HEK293 (cell line): ENCODE data around the gene RPS19.
A peak's percentile ranks its signal among the peaks of the same experiment; 100 is the strongest.

Source experiments
- KLF10 ChIP-seq: fragments of 450-650 bp; IDR thresholded peaks from 2 replicates; pipeline ENCODE4 v1.5.1; 2018; ENCODE audit warnings: missing biosample characterization, mild to moderate bottlenecking, missing genetic modification characterization
- ZBTB17 ChIP-seq: fragments of 450-650 bp; formaldehyde crosslinking; IDR thresholded peaks from 2 replicates; pipeline ENCODE4 v1.5.1; 2016; ENCODE audit warnings: missing biosample characterization, missing genetic modification characterization
- ZBTB21 ChIP-seq: fragments of 450-650 bp; formaldehyde crosslinking; IDR thresholded peaks from 2 replicates; pipeline ENCODE4 v1.5.1; 2017; ENCODE audit warnings: missing biosample characterization, missing genetic modification characterization
- ZBTB44 ChIP-seq: fragments of 450-650 bp; IDR thresholded peaks from 2 replicates; pipeline ENCODE4 v1.5.1; 2018; ENCODE audit warnings: missing biosample characterization, mild to moderate bottlenecking, missing genetic modification characterization
- ZNF280D ChIP-seq: fragments of 450-650 bp; formaldehyde crosslinking; IDR thresholded peaks from 2 replicates; pipeline ENCODE4 v1.5.1; 2016; ENCODE audit warnings: missing biosample characterization, missing genetic modification characterization
- ZNF791 ChIP-seq: fragments of 450-650 bp; formaldehyde crosslinking; IDR thresholded peaks from 2 replicates; pipeline ENCODE4 v1.5.1; 2016; ENCODE audit warnings: missing biosample characterization, missing genetic modification characterization
- TF ChIP-seq, protein P1 (sequence below): fragments of 450-650 bp; formaldehyde crosslinking; IDR thresholded peaks from 2 replicates; pipeline ENCODE4 v1.5.1; 2016; ENCODE audit warnings: missing biosample characterization, missing genetic modification characterization
- TF ChIP-seq, protein P2 (sequence below): fragments of 450-650 bp; formaldehyde crosslinking; IDR thresholded peaks from 2 replicates; pipeline ENCODE4 v1.5.1; 2016; ENCODE audit warnings: missing biosample characterization, missing genetic modification characterization
- TF ChIP-seq, protein P3 (sequence below): fragments of 450-650 bp; formaldehyde crosslinking; IDR thresholded peaks from 2 replicates; pipeline ENCODE4 v1.5.1; 2016; ENCODE audit warnings: missing biosample characterization, missing genetic modification characterization
- TF ChIP-seq, protein P4 (sequence below): fragments of 450-650 bp; formaldehyde crosslinking; conservative IDR thresholded peaks from 2 replicates; pipeline ENCODE4 v1.5.1; 2016; ENCODE audit warnings: low read depth, missing biosample characterization, missing genetic modification characterization

DNA sequence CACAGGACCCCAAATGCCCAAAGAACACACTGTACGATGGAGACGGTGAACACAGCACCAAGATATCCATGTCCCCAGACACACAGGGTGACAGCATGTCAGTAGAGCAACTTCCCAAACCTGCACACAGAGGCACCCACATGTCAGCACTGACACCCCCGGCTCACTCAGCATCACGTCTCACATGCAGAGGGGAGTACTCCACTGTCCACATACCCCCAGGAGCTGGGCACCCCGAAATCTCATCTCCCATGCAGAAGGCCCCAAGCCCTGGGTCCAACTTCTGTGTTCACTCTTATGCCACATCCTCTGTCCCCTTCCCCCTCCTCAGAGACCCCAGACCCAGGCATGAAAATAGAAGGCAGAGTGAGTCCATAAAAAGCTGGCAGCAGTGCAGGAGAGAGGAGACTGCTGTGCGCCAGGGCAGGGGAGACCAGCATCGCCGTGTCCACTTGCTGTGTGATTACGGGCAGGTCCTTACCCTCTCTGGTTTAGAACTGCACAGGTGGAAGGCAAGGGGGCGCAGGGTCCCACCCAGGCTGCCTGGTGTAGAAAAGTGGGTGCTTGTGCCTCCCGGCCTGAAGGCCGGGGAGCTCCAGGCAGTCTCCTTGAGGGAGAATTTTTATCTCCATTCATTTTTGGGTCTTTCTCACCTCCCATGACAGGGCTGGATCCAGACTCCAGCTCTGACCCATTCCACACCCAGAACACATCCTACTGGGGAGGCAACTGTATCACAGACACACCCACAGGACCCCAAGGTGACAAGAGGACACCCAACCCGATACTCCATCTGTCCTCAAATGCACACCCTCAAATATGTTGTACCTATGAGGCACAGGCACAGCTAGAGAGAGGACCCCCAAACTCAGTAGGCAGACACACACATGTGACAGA is 51.2 kb downstream of the RPS19 start:
- TF ChIP-seq, protein P1, sequence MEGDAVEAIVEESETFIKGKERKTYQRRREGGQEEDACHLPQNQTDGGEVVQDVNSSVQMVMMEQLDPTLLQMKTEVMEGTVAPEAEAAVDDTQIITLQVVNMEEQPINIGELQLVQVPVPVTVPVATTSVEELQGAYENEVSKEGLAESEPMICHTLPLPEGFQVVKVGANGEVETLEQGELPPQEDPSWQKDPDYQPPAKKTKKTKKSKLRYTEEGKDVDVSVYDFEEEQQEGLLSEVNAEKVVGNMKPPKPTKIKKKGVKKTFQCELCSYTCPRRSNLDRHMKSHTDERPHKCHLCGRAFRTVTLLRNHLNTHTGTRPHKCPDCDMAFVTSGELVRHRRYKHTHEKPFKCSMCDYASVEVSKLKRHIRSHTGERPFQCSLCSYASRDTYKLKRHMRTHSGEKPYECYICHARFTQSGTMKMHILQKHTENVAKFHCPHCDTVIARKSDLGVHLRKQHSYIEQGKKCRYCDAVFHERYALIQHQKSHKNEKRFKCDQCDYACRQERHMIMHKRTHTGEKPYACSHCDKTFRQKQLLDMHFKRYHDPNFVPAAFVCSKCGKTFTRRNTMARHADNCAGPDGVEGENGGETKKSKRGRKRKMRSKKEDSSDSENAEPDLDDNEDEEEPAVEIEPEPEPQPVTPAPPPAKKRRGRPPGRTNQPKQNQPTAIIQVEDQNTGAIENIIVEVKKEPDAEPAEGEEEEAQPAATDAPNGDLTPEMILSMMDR (tag by site-specific recombination): no peak
- TF ChIP-seq ZBTB21 (tag by site-specific recombination) (no peak), ZNF791 (no peak), ZBTB44 (no peak), KLF10 (tag by site-specific recombination) (no peak), ZBTB17 (tag by site-specific recombination) (0 out of 2 replicates have a peak, but pooled peaks have one; percentile 32), ZNF280D (tag by site-specific recombination) (no peak)
- TF ChIP-seq, protein P2, sequence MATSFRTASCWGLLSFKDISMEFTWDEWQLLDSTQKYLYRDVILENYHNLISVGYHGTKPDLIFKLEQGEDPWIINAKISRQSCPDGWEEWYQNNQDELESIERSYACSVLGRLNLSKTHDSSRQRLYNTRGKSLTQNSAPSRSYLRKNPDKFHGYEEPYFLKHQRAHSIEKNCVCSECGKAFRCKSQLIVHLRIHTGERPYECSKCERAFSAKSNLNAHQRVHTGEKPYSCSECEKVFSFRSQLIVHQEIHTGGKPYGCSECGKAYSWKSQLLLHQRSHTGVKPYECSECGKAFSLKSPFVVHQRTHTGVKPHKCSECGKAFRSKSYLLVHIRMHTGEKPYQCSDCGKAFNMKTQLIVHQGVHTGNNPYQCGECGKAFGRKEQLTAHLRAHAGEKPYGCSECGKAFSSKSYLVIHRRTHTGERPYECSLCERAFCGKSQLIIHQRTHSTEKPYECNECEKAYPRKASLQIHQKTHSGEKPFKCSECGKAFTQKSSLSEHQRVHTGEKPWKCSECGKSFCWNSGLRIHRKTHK: no peak
- TF ChIP-seq, protein P3, sequence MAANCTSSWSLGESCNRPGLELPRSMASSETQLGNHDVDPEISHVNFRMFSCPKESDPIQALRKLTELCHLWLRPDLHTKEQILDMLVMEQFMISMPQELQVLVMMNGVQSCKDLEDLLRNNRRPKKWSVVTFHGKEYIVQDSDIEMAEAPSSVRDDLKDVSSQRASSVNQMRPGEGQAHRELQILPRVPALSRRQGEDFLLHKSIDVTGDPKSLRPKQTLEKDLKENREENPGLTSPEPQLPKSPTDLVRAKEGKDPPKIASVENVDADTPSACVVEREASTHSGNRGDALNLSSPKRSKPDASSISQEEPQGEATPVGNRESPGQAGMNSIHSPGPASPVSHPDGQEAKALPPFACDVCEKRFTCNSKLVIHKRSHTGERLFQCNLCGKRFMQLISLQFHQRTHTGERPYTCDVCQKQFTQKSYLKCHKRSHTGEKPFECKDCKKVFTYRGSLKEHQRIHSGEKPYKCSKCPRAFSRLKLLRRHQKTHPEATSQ (tag by site-specific recombination): no peak
- TF ChIP-seq, protein P4, sequence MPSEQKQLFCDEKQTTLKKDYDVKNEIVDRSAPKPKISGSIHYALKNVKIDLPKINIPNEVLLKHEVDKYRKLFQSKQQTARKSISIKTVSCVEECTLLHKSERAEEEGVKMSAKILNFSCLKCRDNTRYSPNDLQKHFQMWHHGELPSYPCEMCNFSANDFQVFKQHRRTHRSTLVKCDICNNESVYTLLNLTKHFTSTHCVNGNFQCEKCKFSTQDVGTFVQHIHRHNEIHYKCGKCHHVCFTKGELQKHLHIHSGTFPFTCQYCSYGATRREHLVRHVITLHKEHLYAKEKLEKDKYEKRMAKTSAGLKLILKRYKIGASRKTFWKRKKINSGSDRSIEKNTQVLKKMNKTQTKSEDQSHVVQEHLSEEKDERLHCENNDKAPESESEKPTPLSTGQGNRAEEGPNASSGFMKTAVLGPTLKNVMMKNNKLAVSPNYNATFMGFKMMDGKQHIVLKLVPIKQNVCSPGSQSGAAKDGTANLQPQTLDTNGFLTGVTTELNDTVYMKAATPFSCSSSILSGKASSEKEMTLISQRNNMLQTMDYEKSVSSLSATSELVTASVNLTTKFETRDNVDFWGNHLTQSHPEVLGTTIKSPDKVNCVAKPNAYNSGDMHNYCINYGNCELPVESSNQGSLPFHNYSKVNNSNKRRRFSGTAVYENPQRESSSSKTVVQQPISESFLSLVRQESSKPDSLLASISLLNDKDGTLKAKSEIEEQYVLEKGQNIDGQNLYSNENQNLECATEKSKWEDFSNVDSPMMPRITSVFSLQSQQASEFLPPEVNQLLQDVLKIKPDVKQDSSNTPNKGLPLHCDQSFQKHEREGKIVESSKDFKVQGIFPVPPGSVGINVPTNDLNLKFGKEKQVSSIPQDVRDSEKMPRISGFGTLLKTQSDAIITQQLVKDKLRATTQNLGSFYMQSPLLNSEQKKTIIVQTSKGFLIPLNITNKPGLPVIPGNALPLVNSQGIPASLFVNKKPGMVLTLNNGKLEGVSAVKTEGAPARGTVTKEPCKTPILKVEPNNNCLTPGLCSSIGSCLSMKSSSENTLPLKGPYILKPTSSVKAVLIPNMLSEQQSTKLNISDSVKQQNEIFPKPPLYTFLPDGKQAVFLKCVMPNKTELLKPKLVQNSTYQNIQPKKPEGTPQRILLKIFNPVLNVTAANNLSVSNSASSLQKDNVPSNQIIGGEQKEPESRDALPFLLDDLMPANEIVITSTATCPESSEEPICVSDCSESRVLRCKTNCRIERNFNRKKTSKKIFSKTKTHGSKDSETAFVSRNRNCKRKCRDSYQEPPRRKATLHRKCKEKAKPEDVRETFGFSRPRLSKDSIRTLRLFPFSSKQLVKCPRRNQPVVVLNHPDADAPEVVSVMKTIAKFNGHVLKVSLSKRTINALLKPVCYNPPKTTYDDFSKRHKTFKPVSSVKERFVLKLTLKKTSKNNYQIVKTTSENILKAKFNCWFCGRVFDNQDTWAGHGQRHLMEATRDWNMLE: no peak
